DOHH2 (cell line): ENCODE measurements around the gene PROM1.

Experiments
- CTCF ChIP-seq: fragments of 200-600 bp; sonication (generic); IDR thresholded peaks from one replicate; pipeline ENCODE4 v1.5.1; 2014; ENCODE audit warnings: antibody characterized with exemption, mild to moderate bottlenecking, low read depth, low read length; ENCODE audit not compliant: poor library complexity, severe bottlenecking
- EZH2phosphoT487 ChIP-seq: fragments of 200-600 bp; sonication (generic); IDR thresholded peaks from 2 replicates; pipeline ENCODE4 v1.6.1; 2017; ENCODE audit warnings: borderline replicate concordance, mild to moderate bottlenecking, antibody characterized with exemption, low read length, moderate library complexity, mixed read lengths

- TF ChIP-seq CTCF (no peak), EZH2phosphoT487 (no peak)
These were observed 38.1 kb downstream of the PROM1 start for GRCh38 chr4:16045687-16046086.
